A673 (cell line): Measurements from ENCODE around the gene KREMEN1.

ENCODE experiments used
- EZH2 ChIP-seq: fragments of 200-600 bp; sonication (generic); IDR thresholded peaks from 2 replicates; pipeline ENCODE4 v1.6.1; 2017; ENCODE audit warnings: borderline replicate concordance, low read depth, mild to moderate bottlenecking, mixed read lengths, antibody characterized with exemption, low read length; ENCODE audit not compliant: poor library complexity, severe bottlenecking
- TF ChIP-seq, protein P1 (sequence below): fragments of 300-800, 200-600 bp; sonication (generic); conservative IDR thresholded peaks from 2 replicates; pipeline ENCODE4 v1.5.1; 2017; ENCODE audit warnings: low read depth, mild to moderate bottlenecking, antibody characterized with exemption, low read length, moderate library complexity, mixed read lengths

DNA sequence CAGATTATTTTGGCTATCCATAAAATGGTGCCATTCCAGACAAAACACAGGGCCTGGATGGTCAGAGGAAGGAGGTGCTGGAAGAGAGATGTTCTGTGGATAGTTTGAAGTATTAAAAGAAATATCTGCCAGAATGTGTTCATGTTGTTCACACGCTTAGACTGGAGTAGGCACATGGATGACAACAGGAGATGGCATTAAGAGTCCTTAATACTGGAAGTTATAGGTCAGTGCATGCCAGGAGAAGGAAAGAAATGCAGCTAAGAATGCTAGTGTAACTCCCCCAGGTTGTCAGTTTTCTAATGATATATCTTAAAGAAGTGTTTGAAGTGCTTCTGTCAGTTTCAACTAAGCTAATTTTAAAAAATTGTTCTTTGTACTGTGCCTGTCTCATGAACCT, 20.2 kb downstream of the KREMEN1 start:
- no peak for TF ChIP-seq EZH2
- TF ChIP-seq, protein P1, sequence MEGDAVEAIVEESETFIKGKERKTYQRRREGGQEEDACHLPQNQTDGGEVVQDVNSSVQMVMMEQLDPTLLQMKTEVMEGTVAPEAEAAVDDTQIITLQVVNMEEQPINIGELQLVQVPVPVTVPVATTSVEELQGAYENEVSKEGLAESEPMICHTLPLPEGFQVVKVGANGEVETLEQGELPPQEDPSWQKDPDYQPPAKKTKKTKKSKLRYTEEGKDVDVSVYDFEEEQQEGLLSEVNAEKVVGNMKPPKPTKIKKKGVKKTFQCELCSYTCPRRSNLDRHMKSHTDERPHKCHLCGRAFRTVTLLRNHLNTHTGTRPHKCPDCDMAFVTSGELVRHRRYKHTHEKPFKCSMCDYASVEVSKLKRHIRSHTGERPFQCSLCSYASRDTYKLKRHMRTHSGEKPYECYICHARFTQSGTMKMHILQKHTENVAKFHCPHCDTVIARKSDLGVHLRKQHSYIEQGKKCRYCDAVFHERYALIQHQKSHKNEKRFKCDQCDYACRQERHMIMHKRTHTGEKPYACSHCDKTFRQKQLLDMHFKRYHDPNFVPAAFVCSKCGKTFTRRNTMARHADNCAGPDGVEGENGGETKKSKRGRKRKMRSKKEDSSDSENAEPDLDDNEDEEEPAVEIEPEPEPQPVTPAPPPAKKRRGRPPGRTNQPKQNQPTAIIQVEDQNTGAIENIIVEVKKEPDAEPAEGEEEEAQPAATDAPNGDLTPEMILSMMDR: no peak
